ENCODE measurements around the gene OSBPL6.
"Not testable (repeated sequence)": the region's sequence is repeated elsewhere in the genome, so short reads cannot be mapped to it uniquely, and the experiment has no call there.

The OSBPL6 gene

GRCh38 chr2:178367344-178367743 is 173.0 kb downstream of the OSBPL6 start:
- DNase-seq, result no peak

GRCh38 chr2:178374865-178375264 is 180.6 kb downstream of the OSBPL6 start:
- no peak for DNase-seq

GRCh38 chr2:178377046-178377445 is 182.7 kb downstream of the OSBPL6 start:
- no peak for DNase-seq

GRCh38 chr2:178379162-178380004 is 185.1 kb downstream of the OSBPL6 start:
- no peak for DNase-seq

GRCh38 chr2:178380763-178381162 is 186.5 kb downstream of the OSBPL6 start:
- DNase-seq, result no peak

- no peak for DNase-seq
Observed at GRCh38 chr2:178383718-178384117, 189.4 kb downstream of the OSBPL6 start.

- DNase-seq, result no peak
Observed at GRCh38 chr2:178385595-178386148, 191.4 kb downstream of the OSBPL6 start.

GRCh38 chr2:178386986-178387597 is 192.8 kb downstream of the OSBPL6 start:
- no peak for DNase-seq

- DNase-seq, result no peak
Observed at GRCh38 chr2:178388287-178388686, 194.0 kb downstream of the OSBPL6 start.

GRCh38 chr2:178391701-178392100 is 197.4 kb downstream of the OSBPL6 start:
- no peak for DNase-seq

GRCh38 chr2:178392215-178392614 is 197.9 kb downstream of the OSBPL6 start:
- DNase-seq, result no peak

GRCh38 chr2:178394859-178395258 is 200.5 kb downstream of the OSBPL6 start:
- no peak for DNase-seq

GRCh38 chr2:178395295-178395694 is 201.0 kb downstream of the OSBPL6 start:
- DNase-seq, result no peak

- no peak for DNase-seq
Observed at GRCh38 chr2:178395941-178396570, 201.7 kb downstream of the OSBPL6 start.

GRCh38 chr2:178397002-178397605 is 202.8 kb downstream of the OSBPL6 start:
- DNase-seq, result no peak

GRCh38 chr2:178401994-178402437 is 207.7 kb downstream of the OSBPL6 start:
- no peak for DNase-seq

GRCh38 chr2:178403671-178404306 is 209.5 kb downstream of the OSBPL6 start:
- DNase-seq, result no peak

GRCh38 chr2:178404368-178404767 is 210.1 kb downstream of the OSBPL6 start:
- peak; percentile 53 for DNase-seq

GRCh38 chr2:178409261-178409660 is 214.9 kb downstream of the OSBPL6 start:
- no peak for DNase-seq

- no peak for DNase-seq
Observed at GRCh38 chr2:178412047-178412446, 217.7 kb downstream of the OSBPL6 start.

- DNase-seq, result not testable (repeated sequence)
Observed at GRCh38 chr2:178412453-178412852, 218.1 kb downstream of the OSBPL6 start.

- DNase-seq, result peak; percentile 48
Observed at GRCh38 chr2:178413472-178414265, 219.4 kb downstream of the OSBPL6 start.
